Measurements from ENCODE around the gene NRAP.

NRAP gene

DNA sequence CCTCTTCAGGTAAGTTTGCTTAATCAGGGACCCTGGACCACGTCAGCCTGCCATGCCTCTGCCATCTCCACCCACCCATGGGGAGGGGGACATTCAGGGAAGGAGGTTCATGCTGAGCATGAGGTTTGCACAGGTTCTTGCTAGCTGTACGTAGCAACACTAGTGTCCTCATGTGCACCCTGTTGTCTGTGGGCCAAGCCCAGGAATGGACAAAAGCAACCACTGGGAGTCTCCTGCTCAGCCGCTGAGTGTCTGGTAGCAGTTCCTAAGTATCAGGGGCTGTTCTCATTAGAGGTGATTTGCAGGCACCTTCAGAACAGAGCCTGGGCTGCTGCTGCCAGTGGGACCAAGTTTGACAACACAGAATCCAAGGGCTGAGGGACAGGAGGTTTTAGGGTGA, 33.8 kb upstream of the NRAP start:
- H3K27me3 ChIP-seq (replicated peaks; ENCODE audit: control insufficient read depth, insufficient read depth, low read length, poor library complexity, severe bottlenecking) = no peaks in the 10 kb centered on the region
- H3K27ac ChIP-seq (ENCODE audit: insufficient read depth, low read length, poor library complexity, severe bottlenecking) = no peak overlapping the region
- no peaks in the 10 kb centered on the region for H3K9me3 ChIP-seq (ENCODE audit: control insufficient read depth, low read length)
- DNase-seq = no peak
- H3K4me3 ChIP-seq (ENCODE audit: insufficient read depth, low read depth, low read length, poor library complexity, severe bottlenecking) = no peak overlapping the region
- H3K36me3 ChIP-seq (ENCODE audit: control insufficient read depth, insufficient read depth, low read length) = peaks cover 33% of the 10 kb centered on the region
- no peaks in the 10 kb centered on the region for H3K4me1 ChIP-seq (ENCODE audit: control insufficient read depth, insufficient read depth, low read length, poor library complexity, severe bottlenecking)

GRCh38 chr10:113695691-113696090, 31.9 kb upstream of the NRAP start:
- Histone ChIP-seq H3K9me3 (ENCODE audit: control insufficient read depth, low read length) (no peaks in the 10 kb centered on the region), H3K4me1 (ENCODE audit: control insufficient read depth, insufficient read depth, low read length, poor library complexity, severe bottlenecking) (no peaks in the 10 kb centered on the region), H3K36me3 (ENCODE audit: control insufficient read depth, insufficient read depth, low read length) (peaks cover 41% of the 10 kb centered on the region), H3K27ac (ENCODE audit: insufficient read depth, low read length, poor library complexity, severe bottlenecking) (no peak overlapping the region), H3K27me3 (replicated peaks; ENCODE audit: control insufficient read depth, insufficient read depth, low read length, poor library complexity, severe bottlenecking) (no peaks in the 10 kb centered on the region), H3K4me3 (ENCODE audit: insufficient read depth, low read depth, low read length, poor library complexity, severe bottlenecking) (no peak overlapping the region)
- no peak for DNase-seq

- Histone ChIP-seq H3K27ac (ENCODE audit: insufficient read depth, low read length, poor library complexity, severe bottlenecking) (no peak overlapping the region), H3K36me3 (ENCODE audit: control insufficient read depth, insufficient read depth, low read length) (peaks cover 32% of the 10 kb centered on the region), H3K27me3 (replicated peaks; ENCODE audit: control insufficient read depth, insufficient read depth, low read length, poor library complexity, severe bottlenecking) (no peaks in the 10 kb centered on the region), H3K4me1 (ENCODE audit: control insufficient read depth, insufficient read depth, low read length, poor library complexity, severe bottlenecking) (no peaks in the 10 kb centered on the region), H3K9me3 (ENCODE audit: control insufficient read depth, low read length) (no peaks in the 10 kb centered on the region), H3K4me3 (ENCODE audit: insufficient read depth, low read depth, low read length, poor library complexity, severe bottlenecking) (no peak overlapping the region)
- DNase-seq = no peak
Measured at GRCh38 chr10:113693348-113693747, 29.5 kb upstream of the NRAP start.

DNA sequence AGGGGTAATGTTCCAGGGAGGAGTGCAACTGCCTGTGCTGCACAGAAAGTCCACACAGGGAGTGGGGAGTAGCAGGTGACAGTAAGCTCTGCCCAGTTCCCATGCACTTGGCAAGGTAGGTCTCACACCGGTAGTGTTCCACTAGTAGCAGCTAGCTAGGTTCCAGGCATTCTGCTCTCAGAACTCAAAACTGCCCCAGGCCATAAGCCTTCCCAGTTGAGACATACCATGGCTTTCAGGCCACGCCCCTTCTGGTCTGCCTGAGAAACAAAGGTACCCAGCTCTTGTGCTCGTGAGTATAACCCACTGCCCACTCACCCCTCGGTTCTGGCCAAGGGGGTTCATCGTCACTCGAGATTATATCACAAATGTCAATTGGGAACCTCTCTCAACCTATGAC, 28.4 kb upstream of the NRAP start:
- peaks cover 21% of the 10 kb centered on the region for H3K36me3 ChIP-seq (ENCODE audit: control insufficient read depth, insufficient read depth, low read length)
- H3K27me3 ChIP-seq (replicated peaks; ENCODE audit: control insufficient read depth, insufficient read depth, low read length, poor library complexity, severe bottlenecking) = no peaks in the 10 kb centered on the region
- no peaks in the 10 kb centered on the region for H3K9me3 ChIP-seq (ENCODE audit: control insufficient read depth, low read length)
- no peaks in the 10 kb centered on the region for H3K4me1 ChIP-seq (ENCODE audit: control insufficient read depth, insufficient read depth, low read length, poor library complexity, severe bottlenecking)
- no peak overlapping the region for H3K27ac ChIP-seq (ENCODE audit: insufficient read depth, low read length, poor library complexity, severe bottlenecking)
- no peak overlapping the region for H3K4me3 ChIP-seq (ENCODE audit: insufficient read depth, low read depth, low read length, poor library complexity, severe bottlenecking)
- no peak for DNase-seq

DNA sequence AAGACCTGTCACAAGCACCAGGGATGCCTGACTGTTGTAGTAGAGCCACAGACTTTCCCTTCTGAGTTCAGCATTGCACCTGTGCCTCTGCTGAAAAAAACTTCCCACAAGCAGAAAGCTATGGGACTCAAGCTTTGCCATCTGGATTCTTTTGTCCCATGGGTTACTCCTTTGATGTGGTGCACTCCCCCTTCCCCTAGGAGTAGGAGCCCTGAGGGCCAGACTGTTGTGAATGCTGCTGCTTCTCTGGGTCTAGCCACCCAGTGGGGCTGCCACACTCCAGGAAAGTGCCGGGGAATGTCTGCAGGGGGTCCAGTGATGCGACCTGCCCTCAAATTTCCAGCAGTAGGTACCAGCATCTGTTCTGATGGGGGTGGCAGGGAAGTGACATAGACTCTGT, 27.5 kb upstream of the NRAP start:
- peaks cover 16% of the 10 kb centered on the region for H3K36me3 ChIP-seq (ENCODE audit: control insufficient read depth, insufficient read depth, low read length)
- H3K4me1 ChIP-seq (ENCODE audit: control insufficient read depth, insufficient read depth, low read length, poor library complexity, severe bottlenecking) = no peaks in the 10 kb centered on the region
- H3K4me3 ChIP-seq (ENCODE audit: insufficient read depth, low read depth, low read length, poor library complexity, severe bottlenecking) = no peak overlapping the region
- H3K27me3 ChIP-seq (replicated peaks; ENCODE audit: control insufficient read depth, insufficient read depth, low read length, poor library complexity, severe bottlenecking) = no peaks in the 10 kb centered on the region
- no peaks in the 10 kb centered on the region for H3K9me3 ChIP-seq (ENCODE audit: control insufficient read depth, low read length)
- no peak overlapping the region for H3K27ac ChIP-seq (ENCODE audit: insufficient read depth, low read length, poor library complexity, severe bottlenecking)
- DNase-seq = no peak

DNA sequence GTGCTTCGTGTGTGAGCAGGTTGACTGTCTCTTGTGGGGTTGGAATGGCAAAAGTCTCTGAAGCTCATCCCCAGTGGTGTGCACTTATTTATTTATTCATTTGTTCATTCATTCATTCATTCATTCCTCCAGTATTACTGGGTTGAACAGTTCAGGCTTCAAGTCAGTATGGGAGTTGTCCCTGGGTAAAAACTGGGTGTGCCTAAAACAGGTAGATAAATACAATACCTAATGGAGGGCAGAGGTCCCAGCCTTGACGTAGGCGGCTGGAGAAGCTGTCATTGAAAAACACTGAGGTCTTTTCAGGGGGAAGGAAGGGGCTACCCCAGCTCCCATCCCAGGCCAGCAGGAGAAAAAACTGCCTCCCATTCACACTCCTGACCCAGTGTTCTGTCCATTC, 26.9 kb upstream of the NRAP start:
- no peak for DNase-seq
- no peak overlapping the region for H3K4me3 ChIP-seq (ENCODE audit: insufficient read depth, low read depth, low read length, poor library complexity, severe bottlenecking)
- H3K27me3 ChIP-seq (replicated peaks; ENCODE audit: control insufficient read depth, insufficient read depth, low read length, poor library complexity, severe bottlenecking) = no peaks in the 10 kb centered on the region
- H3K36me3 ChIP-seq (ENCODE audit: control insufficient read depth, insufficient read depth, low read length) = peaks cover 16% of the 10 kb centered on the region
- H3K4me1 ChIP-seq (ENCODE audit: control insufficient read depth, insufficient read depth, low read length, poor library complexity, severe bottlenecking) = no peaks in the 10 kb centered on the region
- H3K27ac ChIP-seq (ENCODE audit: insufficient read depth, low read length, poor library complexity, severe bottlenecking) = no peak overlapping the region
- no peaks in the 10 kb centered on the region for H3K9me3 ChIP-seq (ENCODE audit: control insufficient read depth, low read length)

GRCh38 chr10:113689574-113689973, 25.7 kb upstream of the NRAP start:
- no peaks in the 10 kb centered on the region for H3K4me1 ChIP-seq (ENCODE audit: control insufficient read depth, insufficient read depth, low read length, poor library complexity, severe bottlenecking)
- H3K27ac ChIP-seq (ENCODE audit: insufficient read depth, low read length, poor library complexity, severe bottlenecking) = no peak overlapping the region
- no peaks in the 10 kb centered on the region for H3K9me3 ChIP-seq (ENCODE audit: control insufficient read depth, low read length)
- H3K36me3 ChIP-seq (ENCODE audit: control insufficient read depth, insufficient read depth, low read length) = peaks cover 16% of the 10 kb centered on the region
- DNase-seq = no peak
- H3K27me3 ChIP-seq (replicated peaks; ENCODE audit: control insufficient read depth, insufficient read depth, low read length, poor library complexity, severe bottlenecking) = no peaks in the 10 kb centered on the region
- no peak overlapping the region for H3K4me3 ChIP-seq (ENCODE audit: insufficient read depth, low read depth, low read length, poor library complexity, severe bottlenecking)

DNA sequence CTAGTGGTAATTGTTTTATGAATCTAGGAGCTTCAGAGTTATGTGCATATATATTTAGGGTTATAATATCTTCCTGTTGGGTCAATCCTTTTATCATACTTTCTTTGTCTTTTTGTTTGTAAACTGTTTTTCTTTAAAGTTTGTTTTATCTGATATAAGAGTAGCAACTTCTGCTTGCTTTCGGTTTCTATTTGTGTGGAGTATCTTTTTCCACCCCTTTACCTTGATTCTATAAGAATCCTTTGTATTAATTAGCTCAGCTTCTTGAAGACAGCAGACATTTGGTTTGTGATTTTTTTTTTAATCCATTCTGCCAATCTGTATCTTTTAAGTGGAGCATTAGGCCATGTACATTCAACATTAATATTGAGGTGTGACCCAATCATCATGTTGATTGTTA, 25.2 kb upstream of the NRAP start:
- no peaks in the 10 kb centered on the region for H3K4me1 ChIP-seq (ENCODE audit: control insufficient read depth, insufficient read depth, low read length, poor library complexity, severe bottlenecking)
- H3K4me3 ChIP-seq (ENCODE audit: insufficient read depth, low read depth, low read length, poor library complexity, severe bottlenecking) = no peak overlapping the region
- DNase-seq = no peak
- H3K27ac ChIP-seq (ENCODE audit: insufficient read depth, low read length, poor library complexity, severe bottlenecking) = no peak overlapping the region
- no peaks in the 10 kb centered on the region for H3K27me3 ChIP-seq (replicated peaks; ENCODE audit: control insufficient read depth, insufficient read depth, low read length, poor library complexity, severe bottlenecking)
- no peaks in the 10 kb centered on the region for H3K9me3 ChIP-seq (ENCODE audit: control insufficient read depth, low read length)
- H3K36me3 ChIP-seq (ENCODE audit: control insufficient read depth, insufficient read depth, low read length) = peaks cover 16% of the 10 kb centered on the region

DNA sequence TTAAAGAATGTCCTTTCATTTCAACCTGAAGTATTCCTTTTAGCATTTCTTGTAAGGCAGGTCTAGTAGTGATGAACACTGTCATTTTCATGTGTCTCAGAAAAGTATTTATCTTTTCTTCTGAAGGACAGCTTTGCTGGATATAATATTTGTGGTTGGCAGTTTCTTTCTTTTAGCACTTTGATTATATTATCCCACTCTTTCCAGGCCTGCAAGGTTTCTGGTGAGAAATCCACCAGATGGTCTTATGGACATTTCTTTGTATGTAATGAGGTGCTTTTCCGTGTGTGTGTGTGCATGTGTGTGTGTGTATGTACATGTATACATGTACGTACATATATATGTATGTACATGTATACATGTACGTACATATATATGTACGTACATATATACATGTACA, 23.2 kb upstream of the NRAP start:
- no peak overlapping the region for H3K27ac ChIP-seq (ENCODE audit: insufficient read depth, low read length, poor library complexity, severe bottlenecking)
- H3K4me1 ChIP-seq (ENCODE audit: control insufficient read depth, insufficient read depth, low read length, poor library complexity, severe bottlenecking) = no peaks in the 10 kb centered on the region
- H3K27me3 ChIP-seq (replicated peaks; ENCODE audit: control insufficient read depth, insufficient read depth, low read length, poor library complexity, severe bottlenecking) = no peaks in the 10 kb centered on the region
- H3K9me3 ChIP-seq (ENCODE audit: control insufficient read depth, low read length) = no peaks in the 10 kb centered on the region
- H3K4me3 ChIP-seq (ENCODE audit: insufficient read depth, low read depth, low read length, poor library complexity, severe bottlenecking) = no peak overlapping the region
- no peak for DNase-seq
- peaks cover 2% of the 10 kb centered on the region for H3K36me3 ChIP-seq (ENCODE audit: control insufficient read depth, insufficient read depth, low read length)

DNA sequence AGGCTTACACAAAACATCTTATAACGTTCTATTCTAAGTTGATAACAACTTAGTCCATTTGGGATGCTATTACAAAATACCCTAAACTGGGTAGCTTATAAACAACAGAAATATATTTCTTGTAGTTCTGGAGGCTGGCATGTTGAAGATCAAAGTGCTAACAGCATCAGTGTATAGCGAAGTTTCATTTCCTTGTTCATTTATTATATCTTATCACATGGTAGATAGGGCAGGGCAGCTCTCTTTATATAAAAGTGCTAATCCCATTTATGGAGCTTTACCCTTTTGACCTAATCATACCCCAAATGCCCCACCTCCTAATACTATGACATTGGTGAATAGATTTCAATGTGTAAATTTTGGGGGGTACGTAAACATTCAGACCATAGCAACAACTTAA, 22.2 kb upstream of the NRAP start:
- Histone ChIP-seq H3K4me1 (ENCODE audit: control insufficient read depth, insufficient read depth, low read length, poor library complexity, severe bottlenecking) (peaks cover 8% of the 10 kb centered on the region), H3K27ac (ENCODE audit: insufficient read depth, low read length, poor library complexity, severe bottlenecking) (no peak overlapping the region), H3K36me3 (ENCODE audit: control insufficient read depth, insufficient read depth, low read length) (no peaks in the 10 kb centered on the region), H3K9me3 (ENCODE audit: control insufficient read depth, low read length) (no peaks in the 10 kb centered on the region), H3K27me3 (replicated peaks; ENCODE audit: control insufficient read depth, insufficient read depth, low read length, poor library complexity, severe bottlenecking) (no peaks in the 10 kb centered on the region), H3K4me3 (ENCODE audit: insufficient read depth, low read depth, low read length, poor library complexity, severe bottlenecking) (no peak overlapping the region)
- DNase-seq = no peak

DNA sequence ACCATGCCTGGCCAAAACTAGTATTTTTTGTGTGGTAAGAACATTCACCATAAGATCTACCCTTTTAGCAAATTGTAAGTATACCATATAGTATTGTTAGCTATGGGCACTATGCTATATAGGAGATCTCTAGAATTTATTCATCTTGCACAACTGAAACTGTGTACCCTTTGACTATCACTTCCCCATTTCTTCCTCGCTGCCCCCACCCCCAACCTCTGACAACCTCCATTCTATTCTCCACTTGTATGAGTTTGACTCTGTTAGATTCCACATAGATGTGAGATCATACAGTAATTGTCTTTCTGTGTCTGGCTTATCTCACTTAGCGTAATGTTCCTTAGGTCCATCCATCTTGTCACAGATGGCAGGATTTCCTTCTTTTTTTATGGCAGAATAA, 19.5 kb upstream of the NRAP start:
- DNase-seq = no peak

More for the DNA sequence above, 19.5 kb upstream of the NRAP start:
- no peak overlapping the region for H3K27ac ChIP-seq (ENCODE audit: insufficient read depth, low read length, poor library complexity, severe bottlenecking)
- no peaks in the 10 kb centered on the region for H3K36me3 ChIP-seq (ENCODE audit: control insufficient read depth, insufficient read depth, low read length)
- H3K27me3 ChIP-seq (replicated peaks; ENCODE audit: control insufficient read depth, insufficient read depth, low read length, poor library complexity, severe bottlenecking) = no peaks in the 10 kb centered on the region
- no peaks in the 10 kb centered on the region for H3K9me3 ChIP-seq (ENCODE audit: control insufficient read depth, low read length)
- no peak overlapping the region for H3K4me3 ChIP-seq (ENCODE audit: insufficient read depth, low read depth, low read length, poor library complexity, severe bottlenecking)
- H3K4me1 ChIP-seq (ENCODE audit: control insufficient read depth, insufficient read depth, low read length, poor library complexity, severe bottlenecking) = peaks cover 15% of the 10 kb centered on the region

All from effector memory CD4-positive, alpha-beta T cell (primary cell).